RKO (cell line): ENCODE data around the gene ST6GALNAC1.
A peak's percentile ranks its signal among the peaks of the same experiment; 100 is the strongest.

Source experiments
- DNase-seq: peaks from one replicate; pipeline ENCODE4 v3.0.0-alpha.2; 2016; ENCODE audit warnings: low spot score

Gene ST6GALNAC1, protein sequence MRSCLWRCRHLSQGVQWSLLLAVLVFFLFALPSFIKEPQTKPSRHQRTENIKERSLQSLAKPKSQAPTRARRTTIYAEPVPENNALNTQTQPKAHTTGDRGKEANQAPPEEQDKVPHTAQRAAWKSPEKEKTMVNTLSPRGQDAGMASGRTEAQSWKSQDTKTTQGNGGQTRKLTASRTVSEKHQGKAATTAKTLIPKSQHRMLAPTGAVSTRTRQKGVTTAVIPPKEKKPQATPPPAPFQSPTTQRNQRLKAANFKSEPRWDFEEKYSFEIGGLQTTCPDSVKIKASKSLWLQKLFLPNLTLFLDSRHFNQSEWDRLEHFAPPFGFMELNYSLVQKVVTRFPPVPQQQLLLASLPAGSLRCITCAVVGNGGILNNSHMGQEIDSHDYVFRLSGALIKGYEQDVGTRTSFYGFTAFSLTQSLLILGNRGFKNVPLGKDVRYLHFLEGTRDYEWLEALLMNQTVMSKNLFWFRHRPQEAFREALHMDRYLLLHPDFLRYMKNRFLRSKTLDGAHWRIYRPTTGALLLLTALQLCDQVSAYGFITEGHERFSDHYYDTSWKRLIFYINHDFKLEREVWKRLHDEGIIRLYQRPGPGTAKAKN

GRCh38 chr17:76643553-76644148, at the start of gene ST6GALNAC1:
ST6GALNAC1 (minus strand) TSS chr17:76643757; CDS start chr17:76643638, 119 bp downstream.
- no peak for DNase-seq

DNA sequence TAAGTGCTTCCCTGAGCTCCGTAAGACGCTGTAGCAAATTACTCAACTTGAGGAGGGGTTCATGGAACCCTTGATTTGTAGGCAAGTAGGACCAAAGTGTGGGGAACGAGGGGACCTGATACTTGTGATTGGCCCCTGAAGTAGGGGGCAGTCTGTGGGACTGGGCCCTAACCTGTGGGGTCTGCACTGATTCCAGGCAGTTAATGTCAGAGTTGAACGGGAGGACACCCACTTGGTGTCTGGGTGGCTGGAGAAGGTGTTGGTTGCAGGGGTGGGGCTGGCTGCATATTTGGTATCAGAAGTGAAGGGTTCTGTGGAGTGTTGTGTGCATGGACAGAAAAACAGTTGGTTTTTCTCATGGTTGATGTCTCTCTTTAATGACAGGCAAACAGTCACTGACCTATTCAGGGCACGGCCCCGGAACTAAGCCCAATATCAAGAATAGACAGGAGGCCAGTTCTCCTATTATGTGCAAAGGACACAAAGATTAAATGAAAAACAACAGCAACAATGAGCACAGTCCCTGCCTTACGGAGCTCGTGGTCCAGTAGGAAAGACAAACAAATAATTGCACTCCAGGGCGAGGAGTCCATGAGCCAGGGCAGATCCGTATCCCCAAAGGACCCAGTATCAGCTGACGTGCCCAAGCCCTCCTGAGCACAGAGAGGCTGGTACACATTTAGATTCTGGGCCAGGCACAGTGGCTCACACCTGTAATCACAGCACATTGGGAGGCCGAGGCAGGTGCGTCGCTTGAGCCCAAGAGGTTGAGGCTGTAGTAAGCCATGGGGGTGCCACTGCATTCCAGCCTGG, 48.0 kb upstream of the ST6GALNAC1 start:
- no peak for DNase-seq

- no peak for DNase-seq
Observed at GRCh38 chr17:76690596-76691280, 47.2 kb upstream of the ST6GALNAC1 start.

DNA sequence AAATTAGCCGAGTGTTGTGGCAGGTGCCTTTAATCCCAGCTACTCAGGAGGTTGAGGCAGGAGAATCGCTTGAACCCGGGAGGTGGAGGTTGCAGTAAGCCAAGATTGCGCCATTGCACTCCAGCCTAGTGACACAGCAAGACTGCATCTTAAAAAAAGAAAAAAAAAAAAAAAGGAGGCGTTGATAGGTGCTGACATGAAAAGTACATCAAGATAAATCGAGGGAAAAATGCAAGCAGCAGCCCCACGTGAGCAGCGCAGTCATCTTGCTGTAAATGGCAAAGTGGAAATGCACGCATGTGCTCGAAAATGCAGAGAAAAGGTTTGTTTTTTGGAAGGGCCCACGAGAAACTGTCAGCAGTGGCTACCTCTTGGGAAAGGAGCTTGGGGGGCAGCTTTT, 46.3 kb upstream of the ST6GALNAC1 start:
- no peak for DNase-seq

DNA sequence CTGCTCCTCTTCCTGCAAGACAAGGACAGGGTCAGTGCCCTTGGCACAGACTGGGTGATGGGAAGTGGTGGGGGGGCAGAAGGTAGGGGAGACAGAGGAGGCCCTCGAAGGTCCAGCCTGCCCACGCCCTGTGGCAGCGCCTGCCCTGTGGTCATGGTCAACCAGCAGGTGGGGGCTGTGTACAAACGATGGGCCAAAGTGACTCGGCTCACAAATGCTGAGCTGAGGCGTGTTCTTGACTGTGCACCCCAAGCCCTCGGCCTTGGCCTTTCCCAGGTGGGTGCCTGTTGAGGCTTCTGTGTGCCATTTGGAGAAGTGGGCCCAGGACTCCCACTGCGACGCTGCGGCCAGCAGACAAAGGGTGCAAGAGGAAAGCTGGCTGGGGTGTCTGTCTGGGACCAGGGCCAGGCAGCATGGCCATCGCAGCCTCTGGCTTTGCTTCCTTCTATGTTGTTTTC, 44.6 kb upstream of the ST6GALNAC1 start:
- DNase-seq: no peak

DNA sequence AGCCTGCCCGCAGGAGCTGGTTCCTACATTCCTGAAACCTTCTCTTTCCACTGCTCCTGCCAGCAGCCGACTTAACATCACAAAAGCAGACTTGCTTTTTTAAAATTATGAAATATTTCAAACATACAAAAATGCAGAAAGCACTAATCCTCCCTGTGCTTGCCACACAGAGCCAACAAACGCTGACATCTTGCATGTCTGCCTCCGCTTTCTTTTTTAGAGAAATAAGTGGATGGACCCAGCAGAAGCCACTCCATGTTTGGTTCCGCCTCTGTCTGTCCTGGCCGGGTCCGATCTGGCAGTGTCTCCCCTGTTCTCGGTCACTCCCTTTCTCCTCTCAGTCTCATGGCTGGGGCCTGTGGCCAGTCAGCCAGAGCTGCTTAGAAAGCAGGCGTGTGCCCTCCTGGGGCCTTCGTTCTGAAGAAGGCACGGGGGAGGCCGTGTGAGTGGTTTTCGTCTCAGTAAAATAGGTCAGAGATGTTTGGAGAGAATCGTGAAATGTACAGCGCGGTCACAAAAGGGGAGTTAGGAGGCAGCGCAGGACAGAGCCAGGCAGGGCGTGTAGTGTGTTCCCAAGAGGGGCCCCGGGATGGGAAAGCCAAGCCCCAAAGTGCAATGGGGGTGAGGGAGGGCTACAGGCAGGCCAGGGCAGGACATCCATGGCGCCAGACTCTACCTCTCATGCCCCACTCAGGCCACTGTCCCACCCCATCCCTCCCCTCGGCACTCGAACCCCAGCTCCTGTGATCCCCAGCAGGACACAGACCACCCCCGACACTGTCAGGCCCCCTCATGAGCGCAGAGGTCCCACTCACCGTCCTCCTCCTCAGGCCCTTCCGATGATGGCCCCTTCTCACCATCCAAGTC, 44.0 kb upstream of the ST6GALNAC1 start:
- DNase-seq: no peak

DNA sequence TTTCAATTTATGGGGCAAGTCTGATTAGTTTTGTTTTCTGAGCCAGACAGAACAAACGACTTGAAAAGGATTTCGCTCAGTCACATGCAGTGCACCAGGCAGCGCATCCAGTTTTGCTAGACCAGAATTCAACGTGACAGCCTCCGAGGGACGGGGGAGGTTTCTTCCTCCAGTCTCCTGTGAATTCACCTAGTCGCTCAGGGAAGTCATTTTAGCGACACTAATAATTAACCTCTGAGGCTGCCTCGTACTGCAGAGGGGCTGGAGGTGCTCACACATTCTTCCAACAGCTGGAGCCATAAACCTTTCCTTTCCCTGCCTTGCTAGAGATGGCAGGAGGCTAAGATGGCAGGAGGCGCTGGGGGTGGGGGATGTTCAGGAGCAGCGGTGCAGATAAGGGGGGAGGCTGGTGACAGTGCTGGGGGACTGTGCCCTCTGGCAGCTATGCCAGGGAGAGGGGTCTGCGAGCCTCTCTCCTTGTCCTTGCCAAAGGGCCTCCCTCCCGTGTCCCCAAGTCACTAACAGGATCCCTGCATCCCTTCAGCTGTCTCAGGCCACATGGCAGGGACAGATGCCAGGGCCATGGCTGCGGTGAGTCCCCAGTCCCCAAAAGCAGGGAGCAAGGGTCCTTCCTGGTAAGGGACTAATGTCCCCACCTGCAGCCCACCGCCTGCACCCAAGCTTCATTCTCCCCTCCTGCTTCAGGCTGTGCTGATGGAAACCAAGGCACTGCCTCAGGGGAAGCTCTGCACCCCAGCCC, 43.2 kb upstream of the ST6GALNAC1 start:
- no peak for DNase-seq

GRCh38 chr17:76685846-76686245, 42.3 kb upstream of the ST6GALNAC1 start:
- no peak for DNase-seq

DNA sequence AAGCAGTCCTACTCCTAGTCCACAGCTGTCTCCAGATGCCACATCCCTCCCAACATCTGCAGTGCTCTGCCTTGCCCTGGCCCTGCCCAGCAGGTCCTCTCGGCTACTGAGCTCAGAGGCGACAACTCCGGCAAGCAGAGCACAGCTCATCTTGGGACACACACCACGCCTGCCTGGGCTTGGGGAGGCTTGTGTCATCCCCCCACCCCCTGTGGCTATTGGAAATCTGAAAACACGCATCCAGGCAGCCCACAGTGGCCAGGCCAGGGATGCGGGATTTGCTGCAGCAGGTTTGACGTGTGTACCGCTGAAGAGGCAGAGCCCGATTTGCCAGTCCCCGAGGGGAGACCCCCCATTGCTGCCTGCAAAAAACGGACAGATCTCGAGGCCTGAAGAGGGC, 41.8 kb upstream of the ST6GALNAC1 start:
- DNase-seq: no peak

DNA sequence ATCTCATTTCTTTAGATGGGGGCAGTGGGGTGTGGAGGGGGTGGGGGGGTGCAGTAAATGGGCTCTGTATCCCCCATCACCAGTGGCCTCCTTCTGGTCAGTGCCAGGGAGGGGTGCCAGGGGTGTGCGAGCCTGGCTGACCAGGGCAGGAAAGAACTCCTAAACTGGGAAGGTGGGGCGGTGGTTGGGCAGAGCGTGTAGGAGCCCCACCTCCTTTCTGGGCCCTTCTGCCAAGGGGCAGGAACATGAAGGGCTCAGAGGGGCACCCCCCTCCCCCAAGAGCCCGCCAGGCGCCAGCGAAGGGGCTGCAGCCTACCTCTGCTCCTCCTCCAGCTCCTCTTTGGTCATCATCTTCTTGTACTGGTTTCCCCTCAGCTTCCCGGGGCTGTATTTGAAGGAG, 41.2 kb upstream of the ST6GALNAC1 start:
- DNase-seq: no peak

- DNase-seq: no peak
Observed at GRCh38 chr17:76683921-76684745, 40.6 kb upstream of the ST6GALNAC1 start.

GRCh38 chr17:76683011-76683755, 39.6 kb upstream of the ST6GALNAC1 start:
- no peak for DNase-seq

DNA sequence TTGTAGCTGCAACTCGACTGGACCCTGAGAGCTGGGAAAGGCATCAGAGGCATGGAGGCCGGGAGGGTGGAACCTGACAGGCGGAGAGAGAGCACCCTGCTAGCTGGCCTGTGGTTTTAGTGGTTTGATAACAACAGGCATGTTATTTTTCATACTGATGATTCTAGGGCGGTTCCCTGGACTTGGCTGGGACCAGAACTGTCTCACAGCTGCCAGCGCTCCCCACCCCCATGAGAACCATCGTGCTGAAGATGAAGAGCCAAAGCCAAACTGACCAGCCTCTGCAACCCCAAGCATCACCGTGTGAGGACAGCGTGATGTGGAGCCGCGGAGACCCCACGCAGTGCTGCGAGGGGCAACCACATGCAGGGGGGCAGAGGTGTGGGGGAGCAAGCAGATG, 38.7 kb upstream of the ST6GALNAC1 start:
- DNase-seq: no peak

DNA sequence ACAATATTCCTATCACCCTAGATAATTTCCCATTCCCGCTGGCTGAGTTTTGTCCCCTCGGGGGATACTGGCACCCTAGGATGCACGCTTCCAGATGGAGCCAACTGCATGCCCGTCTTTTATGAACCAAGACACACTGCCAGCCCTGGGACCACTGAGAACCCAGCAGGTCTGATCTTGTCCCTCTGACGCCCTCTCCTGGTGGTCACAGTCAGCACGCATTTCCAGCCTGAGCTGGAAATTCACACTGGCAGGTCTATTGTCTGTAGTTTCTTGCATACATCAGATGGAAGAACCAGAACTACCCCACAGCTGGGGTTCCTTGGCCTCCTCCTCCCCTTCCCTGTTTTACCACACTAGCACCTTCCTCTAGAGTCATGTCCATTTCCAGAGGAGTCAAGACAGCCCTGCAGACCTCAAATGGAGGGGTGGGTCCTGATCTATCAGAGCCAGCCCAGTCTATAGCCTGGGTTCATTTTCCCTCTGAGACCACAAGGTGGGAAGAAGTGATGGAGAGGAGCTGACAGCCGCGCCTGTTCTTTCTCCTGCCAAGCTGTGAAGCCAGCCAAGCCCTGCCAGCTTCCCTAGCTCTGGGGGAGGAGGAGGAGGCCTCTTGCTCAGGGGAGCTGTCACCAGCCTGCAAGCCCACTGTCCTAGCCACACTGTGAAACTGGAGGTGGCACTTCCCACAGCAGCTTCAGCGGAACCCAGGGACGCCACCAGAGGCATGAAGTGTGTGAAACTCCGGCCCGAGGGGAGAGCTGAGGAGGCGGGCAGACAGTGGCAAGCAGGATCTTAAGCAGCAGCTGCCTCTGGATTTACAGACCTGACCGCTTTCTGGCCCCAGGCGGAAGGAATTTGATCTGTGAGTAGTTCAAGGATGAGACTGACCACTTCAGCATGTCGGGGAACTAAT, 37.9 kb upstream of the ST6GALNAC1 start:
- peak; percentile 26 for DNase-seq

DNA sequence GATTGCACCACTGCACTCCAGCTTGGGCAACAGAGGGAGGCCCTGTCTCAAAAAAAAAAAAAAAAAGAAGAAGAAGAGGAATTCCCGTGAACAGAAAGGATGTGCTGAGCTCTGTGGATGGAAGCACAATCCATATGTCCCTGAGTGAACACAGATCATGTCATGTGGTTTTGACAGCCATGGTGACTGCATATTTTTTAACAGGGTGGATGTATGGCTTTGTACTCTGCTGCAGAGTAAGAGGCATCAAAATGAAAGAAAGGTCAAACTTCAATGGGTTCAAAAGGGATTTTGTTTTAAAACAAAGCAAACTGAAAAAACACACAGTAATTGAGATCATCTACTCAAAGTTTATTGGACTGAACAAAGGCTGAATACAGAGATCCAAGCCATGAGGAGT, 35.7 kb upstream of the ST6GALNAC1 start:
- DNase-seq: no peak

GRCh38 chr17:76678330-76678729, 34.8 kb upstream of the ST6GALNAC1 start:
- DNase-seq: no peak

GRCh38 chr17:76677406-76677805, 33.8 kb upstream of the ST6GALNAC1 start:
- DNase-seq: no peak
